A673 (cell line): ENCODE results near the gene CKAP2L. TPM values are rescaled to one million over a fixed set of nuclear protein-coding genes. Genes with fewer than 3 reads are reported as not detected.
A peak's percentile ranks its signal among the peaks of the same experiment; 100 is the strongest.

ENCODE experiments used
- BruUV-seq: library from RNA; stranded (reverse); fragments of 400-500 nt; replicated peaks from 2 replicates; lab custom pipeline; 2021; lab: Mats Ljungman, UMichigan
- CTCF ChIA-PET: fragments of 300-600 bp; sonication (Branson Sonifier 250); formaldehyde crosslinking; loops from one replicate; lab custom pipeline; 2022; ENCODE audit warnings: antibody characterized with exemption; lab: Charles Lee
- POLR2A ChIA-PET: fragments of 300-600 bp; sonication (Branson Sonifier 250); formaldehyde crosslinking; loops from one replicate; lab custom pipeline; 2022; ENCODE audit warnings: antibody characterized with exemption; ENCODE audit not compliant: low non-redundant PET; lab: Charles Lee
- DNase-seq: peaks from one replicate; pipeline ENCODE4 v3.0.0-alpha.2; 2015; ENCODE audit warnings: low spot score
- H3K27ac ChIP-seq: fragments of 200-600 bp; sonication (generic); 2 replicates; pipeline ENCODE4 v1.5.1; 2016; ENCODE audit warnings: mixed run types, low read depth, mild to moderate bottlenecking, mixed read lengths, antibody characterized with exemption, low read length; ENCODE audit not compliant: poor library complexity, severe bottlenecking
- H3K27me3 ChIP-seq: fragments of 200-600 bp; sonication (generic); replicated peaks from 2 replicates; pipeline ENCODE4 v1.6.1; 2017; ENCODE audit warnings: mixed run types, low read depth, mild to moderate bottlenecking, mixed read lengths, antibody characterized with exemption, low read length; ENCODE audit not compliant: insufficient read depth, poor library complexity
- H3K36me3 ChIP-seq: fragments of 200-600 bp; sonication (generic); 2 replicates; pipeline ENCODE4 v1.6.1; 2016; ENCODE audit warnings: mixed run types, mild to moderate bottlenecking, mixed read lengths, antibody characterized with exemption, low read length; ENCODE audit not compliant: insufficient read depth, poor library complexity, severe bottlenecking
- H3K4me1 ChIP-seq: fragments of 200-600 bp; sonication (generic); 2 replicates; pipeline ENCODE4 v1.6.1; 2017; ENCODE audit warnings: mixed run types, mild to moderate bottlenecking, mixed read lengths, antibody characterized with exemption, low read length; ENCODE audit not compliant: insufficient read depth, poor library complexity, severe bottlenecking
- H3K4me3 ChIP-seq: fragments of 200-600 bp; sonication (generic); 2 replicates; pipeline ENCODE4 v1.5.1; 2016; ENCODE audit warnings: low read depth, mixed run types, mild to moderate bottlenecking, mixed read lengths, low read length; ENCODE audit not compliant: poor library complexity, severe bottlenecking
- H3K9me3 ChIP-seq: fragments of 200-600 bp; sonication (generic); 2 replicates; pipeline ENCODE4 v1.6.1; 2016; ENCODE audit warnings: mixed run types, low read depth, mild to moderate bottlenecking, mixed read lengths, antibody characterized with exemption, low read length; ENCODE audit not compliant: poor library complexity, severe bottlenecking
- EZH2 ChIP-seq: fragments of 200-600 bp; sonication (generic); IDR thresholded peaks from 2 replicates; pipeline ENCODE4 v1.6.1; 2017; ENCODE audit warnings: borderline replicate concordance, low read depth, mild to moderate bottlenecking, mixed read lengths, antibody characterized with exemption, low read length; ENCODE audit not compliant: poor library complexity, severe bottlenecking
- intact Hi-C: fragments of 100-400 bp; cut with micrococcal nuclease; formaldehyde crosslinking; loops from one replicate; pipeline ENCODE4 v1.10.0; 2022; ENCODE audit not compliant: unreplicated experiment
- total RNA-seq: library from RNA; stranded (reverse); gene quantifications from 2 replicates; pipeline ENCODE4 v1.2.3, GENCODE V29; 2021
- TF ChIP-seq, protein P1 (sequence below): fragments of 300-800, 200-600 bp; sonication (generic); conservative IDR thresholded peaks from 2 replicates; pipeline ENCODE4 v1.5.1; 2017; ENCODE audit warnings: low read depth, mild to moderate bottlenecking, antibody characterized with exemption, low read length, moderate library complexity, mixed read lengths

Gene CKAP2L
- total RNA-seq, 1 experiment from 2014 or later, result 49.6 TPM

DNA sequence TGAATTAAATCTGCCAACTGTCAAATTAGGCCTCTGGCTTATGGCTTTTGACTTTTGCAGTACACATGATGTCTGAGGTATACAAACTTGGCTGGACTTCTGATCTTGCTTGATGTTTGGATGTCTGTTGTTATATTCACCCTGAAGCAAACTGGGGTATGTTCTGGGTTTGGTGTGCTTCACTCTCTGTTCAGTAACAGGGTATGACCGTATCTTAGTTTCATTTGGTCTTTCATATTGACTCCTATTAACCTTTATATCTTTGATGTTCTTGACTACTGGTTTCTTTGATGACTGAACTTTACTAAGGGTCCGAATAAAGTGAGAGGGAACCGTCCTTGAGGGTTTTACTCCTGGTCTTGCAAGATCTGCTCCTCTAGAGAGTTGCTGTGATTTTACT, 8.2 kb downstream of the CKAP2L start:
- Histone ChIP-seq H3K4me3 (no peak overlapping the region), H3K4me1 (no peaks in the 10 kb centered on the region), H3K27ac (no peak overlapping the region), H3K9me3 (no peaks in the 10 kb centered on the region), H3K36me3 (peaks cover 94% of the 10 kb centered on the region), H3K27me3 (no peaks in the 10 kb centered on the region)
- ChIA-PET POLR2A (no interaction called here), CTCF (no interaction called here)
- no peak for DNase-seq
- TSS peak; percentile 24 for BruUV-seq
- intact Hi-C loops, result no loop called here
- TF ChIP-seq, protein P1, sequence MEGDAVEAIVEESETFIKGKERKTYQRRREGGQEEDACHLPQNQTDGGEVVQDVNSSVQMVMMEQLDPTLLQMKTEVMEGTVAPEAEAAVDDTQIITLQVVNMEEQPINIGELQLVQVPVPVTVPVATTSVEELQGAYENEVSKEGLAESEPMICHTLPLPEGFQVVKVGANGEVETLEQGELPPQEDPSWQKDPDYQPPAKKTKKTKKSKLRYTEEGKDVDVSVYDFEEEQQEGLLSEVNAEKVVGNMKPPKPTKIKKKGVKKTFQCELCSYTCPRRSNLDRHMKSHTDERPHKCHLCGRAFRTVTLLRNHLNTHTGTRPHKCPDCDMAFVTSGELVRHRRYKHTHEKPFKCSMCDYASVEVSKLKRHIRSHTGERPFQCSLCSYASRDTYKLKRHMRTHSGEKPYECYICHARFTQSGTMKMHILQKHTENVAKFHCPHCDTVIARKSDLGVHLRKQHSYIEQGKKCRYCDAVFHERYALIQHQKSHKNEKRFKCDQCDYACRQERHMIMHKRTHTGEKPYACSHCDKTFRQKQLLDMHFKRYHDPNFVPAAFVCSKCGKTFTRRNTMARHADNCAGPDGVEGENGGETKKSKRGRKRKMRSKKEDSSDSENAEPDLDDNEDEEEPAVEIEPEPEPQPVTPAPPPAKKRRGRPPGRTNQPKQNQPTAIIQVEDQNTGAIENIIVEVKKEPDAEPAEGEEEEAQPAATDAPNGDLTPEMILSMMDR, result no peak
- TF ChIP-seq EZH2, result no peak

- Histone ChIP-seq H3K4me1 (no peaks in the 10 kb centered on the region), H3K27me3 (no peaks in the 10 kb centered on the region), H3K27ac (no peak overlapping the region), H3K9me3 (no peaks in the 10 kb centered on the region), H3K36me3 (peaks cover 100% of the 10 kb centered on the region), H3K4me3 (no peak overlapping the region)
- ChIA-PET POLR2A (no interaction called here), CTCF (no interaction called here)
- DNase-seq, result no peak
- BruUV-seq, result no TSS peak
- intact Hi-C loops, result no loop called here
- no peak for TF ChIP-seq EZH2
- TF ChIP-seq, protein P1, result no peak
These were observed 9.0 kb downstream of the CKAP2L start for GRCh38 chr2:112755444-112755843.

DNA sequence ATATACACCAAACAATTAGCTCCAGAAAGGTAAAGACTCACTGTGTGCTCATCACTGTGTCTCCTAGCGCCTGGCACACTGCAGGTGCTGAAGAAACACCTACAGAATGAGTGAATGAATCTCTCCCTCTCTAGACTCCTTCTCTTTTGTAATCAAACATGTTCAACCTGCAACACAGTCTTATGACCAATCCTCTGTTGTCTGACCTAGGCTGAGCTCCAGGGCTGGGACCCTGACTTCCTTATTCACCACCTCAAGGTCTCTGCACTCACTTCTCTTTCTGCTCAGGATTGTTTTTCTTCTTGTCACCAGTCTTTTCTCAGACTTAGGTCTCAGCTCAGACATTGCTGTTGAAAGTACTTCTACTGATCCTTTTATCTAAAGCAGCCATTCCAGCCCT, 9.8 kb downstream of the CKAP2L start:
- Histone ChIP-seq H3K36me3 (peaks cover 99% of the 10 kb centered on the region), H3K27me3 (no peaks in the 10 kb centered on the region), H3K4me1 (no peaks in the 10 kb centered on the region), H3K4me3 (no peak overlapping the region), H3K9me3 (no peaks in the 10 kb centered on the region), H3K27ac (no peak overlapping the region)
- no peak for DNase-seq
- no peak for TF ChIP-seq EZH2
- TF ChIP-seq, protein P1, result no peak
- ChIA-PET CTCF (no interaction called here), POLR2A (no interaction called here)
- no TSS peak for BruUV-seq
- intact Hi-C loops, result no loop called here
